ENCODE measurements around the gene PRPF40B. TPM values are rescaled to one million over a fixed set of nuclear protein-coding genes. Genes with fewer than 3 reads are reported as not detected.

Gene PRPF40B
- total RNA-seq, 6 experiments from 2014 or later, result 4.7 to 8.2 (median 6.3) TPM

- no peak for ATAC-seq
- Histone ChIP-seq H3K36me3 (no peaks in the 10 kb centered on the region), H3K4me1 (no peaks in the 10 kb centered on the region), H3K27ac (no peak overlapping the region), H3K27me3 (no peaks in the 10 kb centered on the region), H3K9me3 (no peaks in the 10 kb centered on the region), H3K4me3 (no peak overlapping the region)
- intact Hi-C loops (cut with DNase I), result no loop called here
- TF ChIP-seq CTCF (IDR thresholded peaks at IDR 0.05), result no peak
- no peak for TF ChIP-seq POLR2A (IDR thresholded peaks at IDR 0.05)
- WGBS (ENCODE audit: insufficient coverage, low coverage, low lambda C conversion rate, missing lambda C conversion rate), result 67% methylated on average over 3 of the region's 3 CpGs
- no peak for DNase-seq
These were observed 60.4 kb downstream of the PRPF40B start for GRCh38 chr12:49683599-49684309.

GRCh38 chr12:49684310-49684854 is 61.0 kb downstream of the PRPF40B start:
- Histone ChIP-seq H3K36me3 (no peaks in the 10 kb centered on the region), H3K27me3 (no peaks in the 10 kb centered on the region), H3K27ac (no peak overlapping the region), H3K4me1 (no peaks in the 10 kb centered on the region), H3K9me3 (no peaks in the 10 kb centered on the region), H3K4me3 (no peak overlapping the region)
- DNase-seq, result no peak
- no peak for TF ChIP-seq POLR2A (IDR thresholded peaks at IDR 0.05)
- TF ChIP-seq CTCF (IDR thresholded peaks at IDR 0.05), result no peak
- intact Hi-C loops (cut with DNase I), result no loop called here
- ATAC-seq, result no peak
- WGBS (ENCODE audit: insufficient coverage, low coverage, low lambda C conversion rate, missing lambda C conversion rate), result 92% methylated on average over 4 of the region's 5 CpGs

GRCh38 chr12:49687941-49688340 is 64.6 kb downstream of the PRPF40B start:
- TF ChIP-seq POLR2A (IDR thresholded peaks at IDR 0.05) (no peak), CTCF (IDR thresholded peaks at IDR 0.05) (no peak)
- Histone ChIP-seq H3K27me3 (no peaks in the 10 kb centered on the region), H3K9me3 (no peaks in the 10 kb centered on the region), H3K27ac (no peak overlapping the region), H3K4me1 (no peaks in the 10 kb centered on the region), H3K36me3 (no peaks in the 10 kb centered on the region), H3K4me3 (no peak overlapping the region)
- ATAC-seq (no peak), DNase-seq (no peak)
- intact Hi-C loops (cut with DNase I), result no loop called here
- WGBS (ENCODE audit: insufficient coverage, low coverage, low lambda C conversion rate, missing lambda C conversion rate), result 100% methylated on average over 1 of the region's 2 CpGs

GRCh38 chr12:49689237-49689636 is 65.9 kb downstream of the PRPF40B start:
- intact Hi-C loops (cut with DNase I), result no loop called here

More at GRCh38 chr12:49689237-49689636, 65.9 kb downstream of the PRPF40B start:
- Histone ChIP-seq H3K4me3 (no peak overlapping the region), H3K36me3 (no peaks in the 10 kb centered on the region), H3K4me1 (no peaks in the 10 kb centered on the region), H3K9me3 (no peaks in the 10 kb centered on the region), H3K27ac (no peak overlapping the region), H3K27me3 (no peaks in the 10 kb centered on the region)
- TF ChIP-seq POLR2A (IDR thresholded peaks at IDR 0.05) (no peak), CTCF (IDR thresholded peaks at IDR 0.05) (no peak)
- no peak for DNase-seq
- WGBS (ENCODE audit: insufficient coverage, low coverage, low lambda C conversion rate, missing lambda C conversion rate), result 88% methylated on average over 2 of the region's 2 CpGs
- ATAC-seq, result no peak

Data from right lobe of liver (tissue), 6 donors.